Mesendoderm (in vitro differentiated cells): Measurements from ENCODE around the gene CDH23.

Experiments
- DNase-seq: peaks from one replicate; pipeline ENCODE4 v3.0.0; 2013
- H2AK5ac ChIP-seq: 2 replicates; pipeline ENCODE4 v1.6.1; 2013; ENCODE audit warnings: low read length, inconsistent platforms
- H2BK120ac ChIP-seq: 2 replicates; pipeline ENCODE4 v1.6.1; 2013; ENCODE audit warnings: low read depth, mild to moderate bottlenecking, low read length, moderate library complexity, mixed read lengths
- H2BK15ac ChIP-seq: replicated peaks from 2 replicates; pipeline ENCODE4 v1.6.1; 2013; ENCODE audit warnings: low read depth, mild to moderate bottlenecking, moderate library complexity
- H2BK5ac ChIP-seq: 2 replicates; pipeline ENCODE4 v1.6.1; 2013; ENCODE audit warnings: low read length, inconsistent platforms
- H3K18ac ChIP-seq: 2 replicates; pipeline ENCODE4 v1.6.1; 2013; ENCODE audit warnings: mild to moderate bottlenecking, low read length, mixed read lengths
- H3K23ac ChIP-seq: one replicate; pipeline ENCODE4 v1.6.1; 2013; ENCODE audit warnings: low read length
- H3K27ac ChIP-seq: 2 replicates; pipeline ENCODE4 v1.5.1; 2013; ENCODE audit warnings: low read depth, mild to moderate bottlenecking, inconsistent platforms, low read length, moderate library complexity
- H3K27me3 ChIP-seq: 2 replicates; pipeline ENCODE4 v1.6.1; 2013; ENCODE audit warnings: low read length, control low read depth, mild to moderate bottlenecking, inconsistent platforms; ENCODE audit not compliant: insufficient read depth, poor library complexity
- H3K36me3 ChIP-seq: 2 replicates; pipeline ENCODE4 v1.6.1; 2013; ENCODE audit warnings: low read length, inconsistent platforms; ENCODE audit not compliant: control insufficient read depth, insufficient read depth
- H3K4ac ChIP-seq: one replicate; pipeline ENCODE4 v1.6.1; 2013; ENCODE audit warnings: low read depth, mild to moderate bottlenecking, low read length, moderate library complexity
- H3K4me1 ChIP-seq: 2 replicates; pipeline ENCODE4 v1.6.1; 2013; ENCODE audit warnings: low read depth, low read length, inconsistent platforms; ENCODE audit not compliant: control insufficient read depth
- H3K4me2 ChIP-seq: 2 replicates; pipeline ENCODE4 v1.6.1; 2013; ENCODE audit warnings: low read length
- H3K4me3 ChIP-seq: 2 replicates; pipeline ENCODE4 v1.5.1; 2013; ENCODE audit warnings: mild to moderate bottlenecking, low read length
- H3K56ac ChIP-seq: one replicate; pipeline ENCODE4 v1.6.1; 2013; ENCODE audit warnings: low read length
- H3K79me1 ChIP-seq: 2 replicates; pipeline ENCODE4 v1.6.1; 2013; ENCODE audit warnings: low read length, inconsistent platforms
- H3K79me2 ChIP-seq: 2 replicates; pipeline ENCODE4 v1.6.1; 2013; ENCODE audit warnings: mild to moderate bottlenecking, low read length; ENCODE audit not compliant: control insufficient read depth, insufficient read depth
- H3K9ac ChIP-seq: 2 replicates; pipeline ENCODE4 v1.6.1; 2013; ENCODE audit warnings: low read length, inconsistent platforms
- H4K5ac ChIP-seq: one replicate; pipeline ENCODE4 v1.6.1; 2013; ENCODE audit warnings: low read length
- H4K8ac ChIP-seq: one replicate; pipeline ENCODE4 v1.6.1; 2013; ENCODE audit warnings: low read depth, mild to moderate bottlenecking, control low read depth, low read length, moderate library complexity
- WGBS: extraction: QIAGEN DNeasy Blood & Tissue Kit; methylation state at CpG from one replicate; pipeline ENCODE4 v1.1.7; 2013; ENCODE audit warnings: low lambda C conversion rate, missing lambda C conversion rate; ENCODE audit not compliant: insufficient coverage; ENCODE audit errors: extremely low coverage; 5-methylcytosine and 5-hydroxymethylcytosine counted together

CDH23 gene

GRCh38 chr10:71603150-71603549 lies 206.4 kb downstream of the CDH23 start:
- Histone ChIP-seq H3K56ac (no peak overlapping the region), H2BK5ac (no peak overlapping the region), H3K79me2 (no peaks in the 10 kb centered on the region), H4K5ac (no peak overlapping the region), H3K4me3 (no peak overlapping the region), H3K4ac (no peak overlapping the region), H3K23ac (no peak overlapping the region), H2AK5ac (no peak overlapping the region), H3K36me3 (no peaks in the 10 kb centered on the region), H2BK120ac (no peak overlapping the region), H4K8ac (no peak overlapping the region), H3K4me1 (no peaks in the 10 kb centered on the region), H3K4me2 (no peak overlapping the region), H3K27me3 (no peaks in the 10 kb centered on the region), H3K79me1 (no peaks in the 10 kb centered on the region), H3K9ac (no peak overlapping the region), H3K27ac (no peak overlapping the region), H3K18ac (no peak overlapping the region), H2BK15ac (no peak overlapping the region)
- no CpG with 5 or more reads among the region's 7 CpGs for WGBS
- no peak for DNase-seq

- no CpG with 5 or more reads among the region's 4 CpGs for WGBS
- Histone ChIP-seq H3K4me2 (no peak overlapping the region), H2AK5ac (no peak overlapping the region), H3K79me2 (no peaks in the 10 kb centered on the region), H3K27me3 (no peaks in the 10 kb centered on the region), H3K4me3 (no peak overlapping the region), H4K8ac (no peak overlapping the region), H3K9ac (no peak overlapping the region), H4K5ac (no peak overlapping the region), H2BK120ac (no peak overlapping the region), H3K4me1 (no peaks in the 10 kb centered on the region), H3K56ac (no peak overlapping the region), H3K18ac (no peak overlapping the region), H3K23ac (no peak overlapping the region), H2BK5ac (no peak overlapping the region), H3K4ac (no peak overlapping the region), H3K27ac (no peak overlapping the region), H3K36me3 (no peaks in the 10 kb centered on the region), H3K79me1 (no peaks in the 10 kb centered on the region), H2BK15ac (no peak overlapping the region)
- DNase-seq, result no peak
These were observed 207.0 kb downstream of the CDH23 start for GRCh38 chr10:71603754-71604153.

- H4K5ac ChIP-seq, result no peak overlapping the region
- WGBS, result no CpG with 5 or more reads among the region's 8 CpGs
- H3K4me3 ChIP-seq, result no peak overlapping the region
- no peak overlapping the region for H2AK5ac ChIP-seq
- H3K4me2 ChIP-seq, result no peak overlapping the region
- DNase-seq, result peak; percentile 36
- H3K18ac ChIP-seq, result no peak overlapping the region
- no peaks in the 10 kb centered on the region for H3K79me2 ChIP-seq
- no peak overlapping the region for H4K8ac ChIP-seq
- no peak overlapping the region for H2BK15ac ChIP-seq
- H3K56ac ChIP-seq, result no peak overlapping the region
- no peaks in the 10 kb centered on the region for H3K79me1 ChIP-seq
- no peak overlapping the region for H3K27ac ChIP-seq
- no peaks in the 10 kb centered on the region for H3K27me3 ChIP-seq
- H3K36me3 ChIP-seq, result no peaks in the 10 kb centered on the region
- H3K4me1 ChIP-seq, result no peaks in the 10 kb centered on the region
- H2BK120ac ChIP-seq, result no peak overlapping the region
- H3K23ac ChIP-seq, result no peak overlapping the region
- H3K9ac ChIP-seq, result no peak overlapping the region
- H3K4ac ChIP-seq, result no peak overlapping the region
- H2BK5ac ChIP-seq, result no peak overlapping the region
These were observed 207.8 kb downstream of the CDH23 start for GRCh38 chr10:71604324-71605018.

- Histone ChIP-seq H2BK5ac (no peak overlapping the region), H4K5ac (no peak overlapping the region), H3K9ac (no peak overlapping the region), H3K23ac (no peak overlapping the region), H2BK15ac (no peak overlapping the region), H3K27me3 (no peaks in the 10 kb centered on the region), H3K4ac (no peak overlapping the region), H3K4me1 (no peaks in the 10 kb centered on the region), H3K36me3 (no peaks in the 10 kb centered on the region), H3K18ac (no peak overlapping the region), H3K4me2 (no peak overlapping the region), H4K8ac (no peak overlapping the region), H3K79me2 (no peaks in the 10 kb centered on the region), H3K56ac (no peak overlapping the region), H2AK5ac (no peak overlapping the region), H2BK120ac (no peak overlapping the region), H3K4me3 (no peak overlapping the region), H3K79me1 (no peaks in the 10 kb centered on the region), H3K27ac (no peak overlapping the region)
- DNase-seq, result no peak
- no CpG with 5 or more reads among the region's 2 CpGs for WGBS
These were observed 208.7 kb downstream of the CDH23 start for GRCh38 chr10:71605263-71605962.

GRCh38 chr10:71606257-71607081 lies 209.7 kb downstream of the CDH23 start:
- Histone ChIP-seq H3K23ac (no peak overlapping the region), H3K27me3 (no peaks in the 10 kb centered on the region), H3K4me1 (no peaks in the 10 kb centered on the region), H3K79me1 (no peaks in the 10 kb centered on the region), H3K79me2 (no peaks in the 10 kb centered on the region), H3K27ac (no peak overlapping the region), H2BK120ac (no peak overlapping the region), H3K18ac (no peak overlapping the region), H3K56ac (no peak overlapping the region), H3K9ac (no peak overlapping the region), H2BK5ac (no peak overlapping the region), H4K5ac (no peak overlapping the region), H2BK15ac (no peak overlapping the region), H3K4me3 (no peak overlapping the region), H4K8ac (no peak overlapping the region), H3K4ac (no peak overlapping the region), H3K4me2 (no peak overlapping the region), H3K36me3 (no peaks in the 10 kb centered on the region), H2AK5ac (no peak overlapping the region)
- no CpG with 5 or more reads among the region's 9 CpGs for WGBS
- DNase-seq, result no peak
